ENCODE data around the gene DNAH8. TPM values are rescaled to one million over a fixed set of nuclear protein-coding genes. Genes with fewer than 3 reads are reported as not detected.

DNAH8 gene
- total RNA-seq, 1 experiment from 2014 or later: not detected

DNA sequence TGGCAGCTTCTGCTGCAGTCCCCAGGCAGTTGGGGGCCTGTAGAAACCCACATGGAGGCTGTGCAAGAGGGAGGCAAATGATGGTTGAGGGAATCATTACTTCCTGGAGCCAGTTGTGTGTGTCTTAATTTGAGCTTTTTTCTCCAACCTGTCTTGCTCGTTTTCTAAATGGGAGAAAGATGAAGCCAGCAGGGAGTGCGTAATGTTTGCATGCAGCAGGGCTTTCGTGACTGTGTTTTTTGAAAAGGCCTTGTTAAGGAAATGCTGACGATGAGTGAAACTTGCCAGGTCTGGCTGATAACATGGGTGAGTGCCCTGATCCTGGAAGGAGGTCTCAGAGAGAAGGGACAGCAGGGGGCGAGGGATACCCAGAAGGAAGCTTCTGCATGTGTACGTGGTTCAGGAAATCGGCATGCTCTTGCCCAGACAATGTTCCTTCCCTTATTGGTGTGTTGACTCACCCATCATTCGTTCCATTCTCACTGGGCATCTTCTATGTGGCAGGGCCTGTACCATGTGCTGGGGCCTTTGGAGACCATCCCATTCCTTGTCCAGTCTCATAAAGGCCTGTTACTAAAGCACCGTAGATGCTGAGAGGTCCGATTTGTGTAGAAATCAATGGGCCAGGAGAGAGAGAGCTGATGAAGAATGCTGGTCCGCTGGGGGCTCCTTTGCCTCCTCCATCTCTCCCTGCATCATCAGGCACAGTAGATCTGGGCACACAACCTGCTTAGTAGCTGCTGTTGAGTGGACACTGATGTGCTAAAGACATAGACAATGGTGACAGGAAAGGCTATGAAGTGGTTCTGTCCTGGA lies 360.9 kb downstream of the DNAH8 start:
- no peak overlapping the region for H3K4me3 ChIP-seq (ENCODE audit: low read depth in 2 of 2, low read length in 2 of 2)
- intact Hi-C loops (cut with micrococcal nuclease; ENCODE audit: unreplicated experiment) (no loop called here), in situ Hi-C loops (cut with HindIII; ENCODE audit: low pct_unique_long_range_greater_than_20kb, low sequenced_read_pairs) (no loop called here)
- no peaks in the 10 kb centered on the region for H3K9me3 ChIP-seq (ENCODE audit: control insufficient read depth, insufficient read depth, low read depth, low read length)
- ChIA-PET POLR2A (no interaction called here), CTCF (no interaction called here)
- DNase-seq (ENCODE audit: low read depth, low spot score) (no peak), ATAC-seq (no peak)
- H3K27ac ChIP-seq (ENCODE audit: low read length): no peak overlapping the region
- BruUV-seq (replicated peaks): no TSS peak
- no peaks in the 10 kb centered on the region for H3K36me3 ChIP-seq (ENCODE audit: control insufficient read depth, insufficient read depth, low read length)
- no peaks in the 10 kb centered on the region for H3K4me1 ChIP-seq (ENCODE audit: control insufficient read depth, insufficient read depth, low read length)
- H3K27me3 ChIP-seq (ENCODE audit: control insufficient read depth, insufficient read depth, low read length): peaks cover 3% of the 10 kb centered on the region; the same call in 1 of the 2 replicates
- TF ChIP-seq, protein P1, sequence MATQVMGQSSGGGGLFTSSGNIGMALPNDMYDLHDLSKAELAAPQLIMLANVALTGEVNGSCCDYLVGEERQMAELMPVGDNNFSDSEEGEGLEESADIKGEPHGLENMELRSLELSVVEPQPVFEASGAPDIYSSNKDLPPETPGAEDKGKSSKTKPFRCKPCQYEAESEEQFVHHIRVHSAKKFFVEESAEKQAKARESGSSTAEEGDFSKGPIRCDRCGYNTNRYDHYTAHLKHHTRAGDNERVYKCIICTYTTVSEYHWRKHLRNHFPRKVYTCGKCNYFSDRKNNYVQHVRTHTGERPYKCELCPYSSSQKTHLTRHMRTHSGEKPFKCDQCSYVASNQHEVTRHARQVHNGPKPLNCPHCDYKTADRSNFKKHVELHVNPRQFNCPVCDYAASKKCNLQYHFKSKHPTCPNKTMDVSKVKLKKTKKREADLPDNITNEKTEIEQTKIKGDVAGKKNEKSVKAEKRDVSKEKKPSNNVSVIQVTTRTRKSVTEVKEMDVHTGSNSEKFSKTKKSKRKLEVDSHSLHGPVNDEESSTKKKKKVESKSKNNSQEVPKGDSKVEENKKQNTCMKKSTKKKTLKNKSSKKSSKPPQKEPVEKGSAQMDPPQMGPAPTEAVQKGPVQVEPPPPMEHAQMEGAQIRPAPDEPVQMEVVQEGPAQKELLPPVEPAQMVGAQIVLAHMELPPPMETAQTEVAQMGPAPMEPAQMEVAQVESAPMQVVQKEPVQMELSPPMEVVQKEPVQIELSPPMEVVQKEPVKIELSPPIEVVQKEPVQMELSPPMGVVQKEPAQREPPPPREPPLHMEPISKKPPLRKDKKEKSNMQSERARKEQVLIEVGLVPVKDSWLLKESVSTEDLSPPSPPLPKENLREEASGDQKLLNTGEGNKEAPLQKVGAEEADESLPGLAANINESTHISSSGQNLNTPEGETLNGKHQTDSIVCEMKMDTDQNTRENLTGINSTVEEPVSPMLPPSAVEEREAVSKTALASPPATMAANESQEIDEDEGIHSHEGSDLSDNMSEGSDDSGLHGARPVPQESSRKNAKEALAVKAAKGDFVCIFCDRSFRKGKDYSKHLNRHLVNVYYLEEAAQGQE (IDR thresholded peaks at IDR 0.05; ENCODE audit: insufficient read depth in 1 of 2, low read depth in 2 of 2, low read length in 1 of 2): no peak
- TF ChIP-seq, protein P2, sequence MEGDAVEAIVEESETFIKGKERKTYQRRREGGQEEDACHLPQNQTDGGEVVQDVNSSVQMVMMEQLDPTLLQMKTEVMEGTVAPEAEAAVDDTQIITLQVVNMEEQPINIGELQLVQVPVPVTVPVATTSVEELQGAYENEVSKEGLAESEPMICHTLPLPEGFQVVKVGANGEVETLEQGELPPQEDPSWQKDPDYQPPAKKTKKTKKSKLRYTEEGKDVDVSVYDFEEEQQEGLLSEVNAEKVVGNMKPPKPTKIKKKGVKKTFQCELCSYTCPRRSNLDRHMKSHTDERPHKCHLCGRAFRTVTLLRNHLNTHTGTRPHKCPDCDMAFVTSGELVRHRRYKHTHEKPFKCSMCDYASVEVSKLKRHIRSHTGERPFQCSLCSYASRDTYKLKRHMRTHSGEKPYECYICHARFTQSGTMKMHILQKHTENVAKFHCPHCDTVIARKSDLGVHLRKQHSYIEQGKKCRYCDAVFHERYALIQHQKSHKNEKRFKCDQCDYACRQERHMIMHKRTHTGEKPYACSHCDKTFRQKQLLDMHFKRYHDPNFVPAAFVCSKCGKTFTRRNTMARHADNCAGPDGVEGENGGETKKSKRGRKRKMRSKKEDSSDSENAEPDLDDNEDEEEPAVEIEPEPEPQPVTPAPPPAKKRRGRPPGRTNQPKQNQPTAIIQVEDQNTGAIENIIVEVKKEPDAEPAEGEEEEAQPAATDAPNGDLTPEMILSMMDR (IDR thresholded peaks at IDR 0.05): no peak
- TF ChIP-seq TCF7L2 (IDR thresholded peaks at IDR 0.05; ENCODE audit: low read depth, low read length) (no peak), POLR2AphosphoS5 (IDR thresholded peaks at IDR 0.05; ENCODE audit: low read depth, low read length) (no peak), SIN3A (IDR thresholded peaks at IDR 0.05; ENCODE audit: borderline replicate concordance, insufficient read depth, low read depth, low read length) (no peak)

DNA sequence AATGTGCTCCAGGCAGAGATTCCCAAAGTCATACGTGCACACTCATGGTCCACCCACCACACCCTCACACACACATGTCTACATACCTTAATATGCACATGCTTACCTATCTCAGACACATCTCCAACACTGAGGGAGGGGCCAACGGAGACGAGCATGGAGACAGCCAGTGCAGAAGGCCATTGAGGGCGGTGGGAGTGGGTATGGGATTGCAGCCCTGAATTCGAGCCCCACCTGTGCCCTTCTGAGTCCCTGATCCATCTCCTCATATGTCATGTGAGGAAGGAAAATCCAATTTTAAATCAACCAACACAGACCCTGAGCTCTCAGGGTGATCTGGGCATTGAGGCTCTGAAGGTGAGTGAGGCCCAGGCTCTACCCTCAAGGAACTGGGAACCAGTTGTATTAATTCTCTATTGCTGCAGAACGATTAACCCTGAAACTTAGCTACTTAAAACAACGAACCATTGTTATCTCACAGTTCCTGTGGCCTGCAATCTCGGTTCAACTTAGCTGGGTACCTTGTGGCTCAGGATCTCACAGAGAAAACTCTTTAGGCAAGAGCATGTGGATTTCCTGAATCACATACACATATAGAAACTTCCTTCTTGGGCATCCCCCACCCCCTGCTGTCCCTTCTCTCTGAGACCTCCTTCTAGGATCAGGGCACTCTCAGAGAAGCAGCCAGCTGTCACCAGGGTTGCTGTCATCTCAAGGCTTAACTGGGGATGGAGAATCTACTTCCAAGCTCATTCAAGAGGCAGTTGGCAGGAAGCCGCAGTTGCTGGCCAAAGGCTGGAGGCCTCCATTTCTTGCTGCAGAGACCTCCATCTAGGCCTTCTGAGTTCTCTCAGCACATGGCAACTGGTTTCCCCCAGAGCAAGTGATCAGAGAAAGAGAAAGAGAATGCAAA lies 361.8 kb downstream of the DNAH8 start:
- ATAC-seq (no peak), DNase-seq (ENCODE audit: low read depth, low spot score) (no peak)
- ChIA-PET POLR2A (no interaction called here), CTCF (no interaction called here)
- H3K4me1 ChIP-seq (ENCODE audit: control insufficient read depth, insufficient read depth, low read length): no peaks in the 10 kb centered on the region
- in situ Hi-C loops (cut with HindIII; ENCODE audit: low pct_unique_long_range_greater_than_20kb, low sequenced_read_pairs) (no loop called here), intact Hi-C loops (cut with micrococcal nuclease; ENCODE audit: unreplicated experiment) (no loop called here)
- H3K27me3 ChIP-seq (ENCODE audit: control insufficient read depth, insufficient read depth, low read length): peaks cover 3% of the 10 kb centered on the region; the same call in 1 of the 2 replicates
- no peak overlapping the region for H3K4me3 ChIP-seq (ENCODE audit: low read depth in 2 of 2, low read length in 2 of 2)
- no peaks in the 10 kb centered on the region for H3K36me3 ChIP-seq (ENCODE audit: control insufficient read depth, insufficient read depth, low read length)
- no TSS peak for BruUV-seq (replicated peaks)
- H3K9me3 ChIP-seq (ENCODE audit: control insufficient read depth, insufficient read depth, low read depth, low read length): no peaks in the 10 kb centered on the region
- TF ChIP-seq POLR2AphosphoS5 (IDR thresholded peaks at IDR 0.05; ENCODE audit: low read depth, low read length) (no peak), SIN3A (IDR thresholded peaks at IDR 0.05; ENCODE audit: borderline replicate concordance, insufficient read depth, low read depth, low read length) (no peak), TCF7L2 (IDR thresholded peaks at IDR 0.05; ENCODE audit: low read depth, low read length) (no peak)
- TF ChIP-seq, protein P2 (IDR thresholded peaks at IDR 0.05): no peak
- TF ChIP-seq, protein P1 (IDR thresholded peaks at IDR 0.05; ENCODE audit: insufficient read depth in 1 of 2, low read depth in 2 of 2, low read length in 1 of 2): no peak
- H3K27ac ChIP-seq (ENCODE audit: low read length): no peak overlapping the region

Data from Panc1 (cell line).